ENCODE measurements around the gene POU2AF1.

The POU2AF1 gene

GRCh38 chr11:111370902-111371578, 8.0 kb downstream of the POU2AF1 start:
- no peak for TF ChIP-seq ZFX (IDR thresholded peaks at IDR 0.05; ENCODE audit: borderline replicate concordance)
- no peak for TF ChIP-seq CTCF (IDR thresholded peaks at IDR 0.05)
- H3K27ac ChIP-seq: no peak overlapping the region

- no peak overlapping the region for H3K27ac ChIP-seq
- TF ChIP-seq CTCF (IDR thresholded peaks at IDR 0.05) (no peak), ZFX (IDR thresholded peaks at IDR 0.05; ENCODE audit: borderline replicate concordance) (no peak)
Observed at GRCh38 chr11:111370270-111370901, 8.7 kb downstream of the POU2AF1 start.

- no peak overlapping the region for H3K27ac ChIP-seq
- TF ChIP-seq ZFX (IDR thresholded peaks at IDR 0.05; ENCODE audit: borderline replicate concordance) (no peak), CTCF (IDR thresholded peaks at IDR 0.05) (no peak)
Observed at GRCh38 chr11:111368285-111368560, 10.9 kb downstream of the POU2AF1 start.

GRCh38 chr11:111367411-111368284, 11.4 kb downstream of the POU2AF1 start:
- no peak overlapping the region for H3K27ac ChIP-seq
- TF ChIP-seq CTCF (IDR thresholded peaks at IDR 0.05) (no peak), ZFX (IDR thresholded peaks at IDR 0.05; ENCODE audit: borderline replicate concordance) (no peak)

GRCh38 chr11:111366560-111367410, 12.3 kb downstream of the POU2AF1 start:
- TF ChIP-seq CTCF (IDR thresholded peaks at IDR 0.05) (no peak), ZFX (IDR thresholded peaks at IDR 0.05; ENCODE audit: borderline replicate concordance) (no peak)
- H3K27ac ChIP-seq: no peak overlapping the region

- no peak overlapping the region for H3K27ac ChIP-seq
- TF ChIP-seq ZFX (IDR thresholded peaks at IDR 0.05; ENCODE audit: borderline replicate concordance) (no peak), CTCF (IDR thresholded peaks at IDR 0.05) (no peak)
Observed at GRCh38 chr11:111365722-111366559, 13.1 kb downstream of the POU2AF1 start.
